Epithelial cell of prostate (primary cell): ENCODE results near the gene LOC128125822.
A peak's percentile ranks its signal among the peaks of the same experiment; 100 is the strongest.

Experiments
- DNase-seq: peaks from one replicate; pipeline ENCODE4 v3.0.0-alpha.2; 2011; ENCODE audit warnings: low read depth, low spot score
- H3K27ac ChIP-seq: fragments of 450-650 bp; 2 replicates; pipeline ENCODE4 v1.5.1; 2017; ENCODE audit warnings: mild to moderate bottlenecking

The LOC128125822 gene

GRCh38 chr6:63553900-63554299 lies 18.4 kb upstream of the LOC128125822 start:
- H3K27ac ChIP-seq, result no peak overlapping the region
- DNase-seq, result no peak

- peak overlapping the region; percentile 47 for H3K27ac ChIP-seq
- no peak for DNase-seq
Measured at GRCh38 chr6:63554782-63555181, 17.5 kb upstream of the LOC128125822 start.

- peak overlapping the region; percentile 47 for H3K27ac ChIP-seq
- no peak for DNase-seq
Measured at GRCh38 chr6:63556369-63556768, 15.9 kb upstream of the LOC128125822 start.

GRCh38 chr6:63558278-63558677 lies 14.0 kb upstream of the LOC128125822 start:
- no peak overlapping the region for H3K27ac ChIP-seq
- DNase-seq, result no peak

DNA sequence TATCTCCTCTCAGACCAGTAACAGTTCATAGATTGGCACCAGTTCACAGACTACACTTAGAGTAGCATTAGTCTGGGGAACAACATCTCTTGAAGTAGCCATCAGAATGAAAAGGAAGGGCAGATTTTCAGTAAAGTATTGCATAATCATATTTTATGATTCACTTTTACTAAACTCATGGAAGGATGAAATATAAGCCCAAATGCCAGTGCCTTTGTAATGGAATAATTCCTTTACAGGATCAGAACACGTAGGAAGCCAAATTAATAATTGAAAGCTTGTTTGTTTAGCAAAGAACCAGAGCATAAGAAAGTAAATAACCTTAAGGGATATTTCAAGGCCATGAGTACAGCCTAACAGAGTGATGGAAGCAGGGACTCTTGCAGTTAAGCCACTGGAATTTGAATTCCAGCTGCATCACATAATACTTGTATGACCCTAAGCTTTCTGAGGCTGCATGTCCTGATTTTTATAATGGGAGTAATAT lies 11.4 kb upstream of the LOC128125822 start:
- H3K27ac ChIP-seq, result peak overlapping the region; percentile 37
- DNase-seq, result no peak

DNA sequence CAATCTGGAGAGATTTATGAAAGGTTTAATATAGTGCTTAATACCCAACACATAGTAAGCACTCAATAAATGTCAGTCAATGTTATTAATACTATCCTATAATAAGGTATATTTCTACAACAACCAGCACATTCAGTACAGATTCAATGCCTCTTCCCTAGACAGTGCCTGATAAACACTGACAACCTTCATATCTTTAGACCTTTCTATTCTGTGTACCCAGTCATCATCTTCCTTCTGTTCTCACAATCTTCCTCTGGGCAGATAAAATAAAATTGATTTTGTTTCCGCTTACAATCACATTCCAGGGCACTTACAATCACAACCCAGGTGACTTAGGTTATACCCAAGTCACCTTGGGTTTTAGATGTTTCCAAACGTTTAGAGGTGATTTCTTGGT lies 11.0 kb upstream of the LOC128125822 start:
- peak overlapping the region; percentile 37 for H3K27ac ChIP-seq
- no peak for DNase-seq

- no peak for DNase-seq
- no peak overlapping the region for H3K27ac ChIP-seq
Measured at GRCh38 chr6:63563235-63563634, 9.0 kb upstream of the LOC128125822 start.

GRCh38 chr6:63565058-63565726 lies 7.1 kb upstream of the LOC128125822 start:
- H3K27ac ChIP-seq, result no peak overlapping the region
- DNase-seq, result peak; percentile 27

DNA sequence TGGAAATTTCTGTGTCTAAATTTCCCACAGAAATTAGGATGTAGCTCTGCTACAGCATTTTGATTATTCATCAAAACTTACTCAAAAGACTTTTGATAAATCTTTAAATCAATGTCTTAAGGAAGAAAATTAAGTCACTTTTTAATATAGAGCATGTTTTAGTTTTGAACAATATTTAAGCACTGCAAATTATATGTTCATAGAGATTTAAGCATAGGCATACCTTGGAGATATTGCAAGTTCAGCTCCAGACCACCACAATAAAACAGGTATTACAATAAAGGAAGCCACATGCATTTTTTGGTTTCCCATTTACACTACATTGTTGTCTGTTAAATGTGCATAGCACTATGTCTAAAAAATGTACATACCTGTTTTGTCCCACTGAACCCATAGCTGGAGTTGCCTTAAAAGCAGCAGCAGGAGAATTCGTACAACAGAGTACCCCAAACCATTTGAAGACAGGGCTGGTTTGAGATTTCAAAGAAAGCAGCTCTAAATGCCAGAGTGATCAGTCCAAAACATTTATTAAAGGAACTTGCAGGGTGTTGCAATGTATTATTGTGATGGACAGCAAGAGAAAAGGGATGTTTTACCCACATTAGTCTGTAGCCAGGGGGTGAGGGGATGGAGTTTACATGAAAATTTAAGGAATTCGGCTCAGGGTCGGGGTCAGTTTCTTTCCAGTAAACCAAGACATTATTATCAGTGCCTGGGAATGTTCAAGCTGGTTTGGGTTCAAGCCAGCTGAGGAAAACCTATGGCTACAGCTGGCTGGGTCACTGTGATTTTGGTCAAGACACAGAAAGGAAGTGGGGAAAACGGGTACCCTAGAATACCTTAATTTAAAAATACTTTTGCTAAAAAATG lies 6.3 kb upstream of the LOC128125822 start:
- no peak overlapping the region for H3K27ac ChIP-seq
- DNase-seq, result no peak

- DNase-seq, result no peak
- H3K27ac ChIP-seq, result no peak overlapping the region
Measured at GRCh38 chr6:63567966-63568365, 4.3 kb upstream of the LOC128125822 start.

DNA sequence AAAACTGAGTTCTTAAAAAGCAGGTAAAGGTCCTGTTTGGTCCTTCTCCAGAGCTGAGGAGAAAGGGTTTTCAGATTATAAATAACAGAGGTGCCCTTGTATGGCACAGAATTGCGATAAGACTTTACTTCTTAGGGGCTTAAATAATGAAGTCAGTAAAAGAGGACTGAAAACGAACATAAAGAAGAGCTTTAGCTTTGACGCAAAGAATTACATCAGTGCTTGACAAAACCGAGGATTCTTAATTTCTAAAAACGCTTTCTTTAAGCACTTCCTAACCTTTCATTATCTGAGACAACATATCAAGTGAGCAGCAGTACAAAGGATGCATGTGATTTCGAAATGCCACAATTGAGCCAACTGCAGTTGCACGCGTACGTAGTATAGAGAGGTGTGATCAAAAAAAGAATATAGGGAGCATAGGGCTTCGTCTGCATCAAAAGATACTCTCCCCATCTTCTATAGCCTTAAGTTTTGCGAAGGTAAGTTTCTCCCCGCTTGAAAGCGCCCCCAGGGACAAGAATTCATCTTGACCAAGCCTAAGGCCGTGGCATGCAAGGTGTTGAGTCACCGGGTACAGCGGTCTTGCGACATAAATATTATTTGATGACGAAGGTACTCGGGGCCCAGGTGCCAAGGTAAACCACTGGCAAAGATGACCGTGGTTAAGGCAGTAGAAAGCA lies 778 bp upstream of the LOC128125822 start:
- H3K27ac ChIP-seq, result peak overlapping the region; percentile 98
- peak; percentile 86 for DNase-seq

GRCh38 chr6:63572747-63573075 lies 431 bp downstream of the LOC128125822 start:
- no peak for DNase-seq
- H3K27ac ChIP-seq, result peak overlapping the region; percentile 98

DNA sequence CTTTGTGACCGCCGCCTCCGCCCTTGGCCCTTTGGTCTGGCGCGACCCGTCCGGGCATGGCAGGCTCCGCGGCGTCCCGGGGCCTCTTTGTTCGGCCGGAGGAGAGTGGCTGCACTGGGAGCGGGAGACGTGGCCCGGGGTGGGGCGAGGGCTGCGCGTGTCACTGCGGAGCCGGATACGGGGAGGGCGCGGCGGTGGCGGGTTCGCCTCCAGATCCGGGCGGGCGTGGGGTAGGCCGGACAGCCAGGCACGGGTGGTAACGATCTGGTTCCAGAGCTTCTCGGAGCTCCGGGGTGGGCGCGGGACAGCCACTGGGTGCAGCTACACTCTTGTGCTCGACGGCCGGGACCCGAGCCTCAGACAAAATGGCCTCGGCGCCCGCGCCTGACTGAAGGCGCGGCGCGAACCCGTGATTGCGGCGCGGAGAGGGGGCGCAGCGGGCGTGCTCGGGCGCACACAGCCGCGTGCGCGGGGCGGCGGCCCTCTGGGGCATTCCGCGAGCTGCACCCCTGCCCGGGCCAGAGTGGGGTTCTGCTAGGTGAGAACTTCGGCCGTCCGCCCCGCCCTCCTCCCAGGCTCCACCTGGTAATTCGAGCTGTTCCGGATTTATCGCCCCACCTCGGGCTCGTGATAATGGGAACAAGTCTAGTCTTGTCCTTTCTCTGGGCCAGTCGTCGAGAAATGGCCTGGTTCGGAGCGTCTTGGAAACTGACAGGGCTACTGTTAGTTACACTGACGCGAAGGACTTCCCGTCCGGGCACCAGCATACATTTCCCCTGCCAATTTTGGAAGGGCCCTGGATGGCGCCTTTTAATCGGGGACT lies 1.0 kb downstream of the LOC128125822 start:
- peak; percentile 76 for DNase-seq
- H3K27ac ChIP-seq, result peak overlapping the region; percentile 98

- H3K27ac ChIP-seq, result peak overlapping the region; percentile 98
- DNase-seq, result no peak
Measured at GRCh38 chr6:63573899-63574553, 1.7 kb downstream of the LOC128125822 start.

DNA sequence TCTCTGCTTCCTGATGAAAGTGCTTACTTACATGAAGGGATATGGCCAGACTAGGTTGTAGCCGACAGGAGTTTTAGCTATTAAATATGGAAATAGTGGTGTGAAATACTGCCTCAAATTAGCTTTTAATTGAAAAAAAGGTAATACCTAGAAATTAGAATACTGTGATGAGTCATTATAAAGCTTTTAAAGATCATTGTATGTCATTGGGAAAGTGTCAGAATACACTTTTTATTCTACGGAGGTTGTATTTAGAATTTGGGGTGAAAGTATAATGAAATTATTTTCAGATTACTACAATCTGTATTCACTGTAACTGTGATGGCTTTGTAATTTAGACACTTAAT lies 2.2 kb downstream of the LOC128125822 start:
- H3K27ac ChIP-seq, result peak overlapping the region; percentile 98
- DNase-seq, result no peak

- DNase-seq, result no peak
- no peak overlapping the region for H3K27ac ChIP-seq
Measured at GRCh38 chr6:63576147-63576772, 4.0 kb downstream of the LOC128125822 start.

GRCh38 chr6:63576985-63577712 lies 4.9 kb downstream of the LOC128125822 start:
- no peak overlapping the region for H3K27ac ChIP-seq

GRCh38 chr6:63578757-63579156 lies 6.5 kb downstream of the LOC128125822 start:
- H3K27ac ChIP-seq, result no peak overlapping the region

More at GRCh38 chr6:63576985-63577712, 4.9 kb downstream of the LOC128125822 start:
- no peak for DNase-seq

More at GRCh38 chr6:63578757-63579156, 6.5 kb downstream of the LOC128125822 start:
- DNase-seq, result no peak
